Liver (tissue), 9 donors: ENCODE results near the gene CBX6. TPM values are rescaled to one million over a fixed set of nuclear protein-coding genes. Genes with fewer than 3 reads are reported as not detected.

ENCODE experiments used
- DNase-seq: peaks from one replicate; pipeline ENCODE4 v3.0.0-alpha.2; 2017; ENCODE audit warnings: low spot score
- H3K27ac ChIP-seq, 2 donors: one replicate each; pipeline ENCODE4 v1.7.0; 2013; ENCODE audit warnings: inconsistent platforms in 2 of 2, low read length in 2 of 2, control low read depth in 1 of 2, low read depth in 1 of 2, mild to moderate bottlenecking in 1 of 2
- H3K27me3 ChIP-seq, 4 donors: one replicate each; pipeline versions ENCODE4 v1.6.1 to v1.7.0; 2013; ENCODE audit warnings: low read length in 3 of 4, inconsistent platforms in 1 of 4, mild to moderate bottlenecking in 1 of 4, moderate library complexity in 1 of 4; ENCODE audit not compliant: control insufficient read depth in 4 of 4, insufficient read depth in 4 of 4
- H3K36me3 ChIP-seq, 4 donors: one replicate each; pipeline versions ENCODE4 v1.6.1 to v1.7.0; 2013; ENCODE audit warnings: low read length in 3 of 4, mild to moderate bottlenecking in 3 of 4, low read depth in 1 of 4, moderate library complexity in 1 of 4; ENCODE audit not compliant: control insufficient read depth in 4 of 4, insufficient read depth in 3 of 4
- H3K4me1 ChIP-seq, 4 donors: one replicate each; pipeline versions ENCODE4 v1.6.1 to v1.7.0; 2013; ENCODE audit warnings: low read length in 3 of 4, mild to moderate bottlenecking in 3 of 4, moderate library complexity in 1 of 4; ENCODE audit not compliant: control insufficient read depth in 4 of 4, insufficient read depth in 4 of 4
- H3K4me3 ChIP-seq, 3 donors: one replicate each; pipeline versions ENCODE4 v1.6.1 to v1.7.0; 2013; ENCODE audit warnings: low read length in 3 of 3, control low read depth in 1 of 3, low read depth in 1 of 3, mild to moderate bottlenecking in 1 of 3
- H3K9ac ChIP-seq, 2 donors: one replicate each; pipeline ENCODE4 v1.7.0; 2013; ENCODE audit warnings: low read length in 2 of 2, mild to moderate bottlenecking in 2 of 2, moderate library complexity in 2 of 2, control low read depth in 1 of 2, low read depth in 1 of 2
- H3K9me3 ChIP-seq, 4 donors: one replicate each; pipeline versions ENCODE4 v1.6.1 to v1.7.0; 2013; ENCODE audit warnings: low read length in 3 of 4; ENCODE audit not compliant: control insufficient read depth in 4 of 4
- FOXA1 ChIP-seq: IDR thresholded peaks from 2 replicates; pipeline ENCODE4 v1.6.1; 2016; ENCODE audit warnings: antibody characterized with exemption
- GABPA ChIP-seq, 2 donors: IDR thresholded peaks in 1 of 2; conservative IDR thresholded peaks in 1 of 2; 2 replicates each; pipeline ENCODE4 v1.6.1; 2016; ENCODE audit warnings: antibody characterized with exemption in 2 of 2, mild to moderate bottlenecking in 1 of 2, moderate library complexity in 1 of 2
- HNF4A ChIP-seq, 2 donors: conservative IDR thresholded peaks; 2 replicates each; pipeline ENCODE4 v1.6.1; 2016; ENCODE audit warnings: antibody characterized with exemption in 2 of 2, mild to moderate bottlenecking in 2 of 2
- JUND ChIP-seq, 2 donors: IDR thresholded peaks; 2 replicates each; pipeline ENCODE4 v1.6.1; 2016; ENCODE audit warnings: antibody characterized with exemption in 2 of 2
- NR2F2 ChIP-seq: IDR thresholded peaks from 2 replicates; pipeline ENCODE4 v1.6.1; 2016; ENCODE audit warnings: antibody characterized with exemption
- SP1 ChIP-seq: IDR thresholded peaks from 2 replicates; pipeline ENCODE4 v1.6.1; 2018; ENCODE audit warnings: antibody characterized with exemption, mild to moderate bottlenecking
- TAF1 ChIP-seq: conservative IDR thresholded peaks from 2 replicates; pipeline ENCODE4 v1.6.1; 2016; ENCODE audit warnings: antibody characterized with exemption, mild to moderate bottlenecking
- YY1 ChIP-seq: IDR thresholded peaks from 2 replicates; pipeline ENCODE4 v1.6.1; 2016; ENCODE audit warnings: antibody characterized with exemption, mild to moderate bottlenecking
- WGBS: extraction: QIAGEN DNeasy Blood & Tissue Kit; methylation state at CpG from one replicate; pipeline ENCODE4 v1.1.7; 2013; 5-methylcytosine and 5-hydroxymethylcytosine counted together
- polyA plus RNA-seq, 2 donors: library from polyadenylated mRNA; stranded (reverse) in 1 of 2; unstranded in 1 of 2; fragments of 200-250 nt in 1 of 2; fragments of >200 nt in 1 of 2; fragmentation: Nextera tagmentation in 1 of 2; extraction: Ambion mirVana in 1 of 2; gene quantifications; one replicate each; pipeline versions ENCODE4 v1.2.1 to v1.2.3, GENCODE V29; 2013 to 2015
- total RNA-seq, 2 donors: library from RNA; depleted of rRNA; stranded (reverse); fragments of >200 nt; gene quantifications; one replicate each; pipeline ENCODE4 v1.2.3, GENCODE V29; 2014
- TF ChIP-seq, protein P1 (sequence below): fragments of 150-350 bp; IDR thresholded peaks from 2 replicates; pipeline ENCODE4 v1.5.1; 2017; ENCODE audit warnings: improper control_type of control experiment, low read depth, low read length; ENCODE audit not compliant: missing input control
- TF ChIP-seq, protein P2 (sequence below): IDR thresholded peaks from 2 replicates; pipeline ENCODE4 v1.6.1; 2016; ENCODE audit warnings: antibody characterized with exemption, mild to moderate bottlenecking
- TF ChIP-seq, protein P3 (sequence below): IDR thresholded peaks from 2 replicates; pipeline ENCODE4 v1.6.1; 2016; ENCODE audit warnings: antibody characterized with exemption
- TF ChIP-seq, protein P4 (sequence below): IDR thresholded peaks from 2 replicates; pipeline ENCODE4 v1.6.1; 2016; ENCODE audit warnings: antibody characterized with exemption
- donor health status: healthy.
- donor health status: healthy.
- donor health status: healthy.
- donor health status: healthy.
- donor health status: healthy.

Gene CBX6
- total and polyA plus RNA-seq, 4 donors, result 7.3 to 11.0 (median 10.2) TPM

DNA sequence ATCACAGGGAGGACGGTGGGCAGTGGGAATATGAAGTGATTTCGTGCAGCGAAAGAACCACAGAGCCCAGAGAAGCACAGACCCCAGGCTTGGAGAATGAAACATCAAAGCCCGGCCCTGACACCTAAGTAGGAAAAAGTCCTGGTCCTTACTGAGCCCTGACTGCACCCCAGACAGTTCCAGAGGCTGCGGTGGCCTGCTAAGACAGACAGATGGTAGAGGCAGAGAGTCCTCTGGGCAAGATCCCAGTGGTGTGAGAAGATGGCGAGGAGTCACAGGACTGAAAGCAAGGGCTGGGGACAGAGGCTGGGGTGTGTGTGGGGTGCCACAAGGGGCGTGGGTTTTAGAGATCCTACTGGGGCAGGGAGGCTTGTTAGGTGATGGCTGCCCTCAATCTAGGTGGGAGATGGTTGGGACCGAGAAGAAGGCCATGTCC lies 3.7 kb downstream of the CBX6 start (continued):
- TF ChIP-seq, protein P1, sequence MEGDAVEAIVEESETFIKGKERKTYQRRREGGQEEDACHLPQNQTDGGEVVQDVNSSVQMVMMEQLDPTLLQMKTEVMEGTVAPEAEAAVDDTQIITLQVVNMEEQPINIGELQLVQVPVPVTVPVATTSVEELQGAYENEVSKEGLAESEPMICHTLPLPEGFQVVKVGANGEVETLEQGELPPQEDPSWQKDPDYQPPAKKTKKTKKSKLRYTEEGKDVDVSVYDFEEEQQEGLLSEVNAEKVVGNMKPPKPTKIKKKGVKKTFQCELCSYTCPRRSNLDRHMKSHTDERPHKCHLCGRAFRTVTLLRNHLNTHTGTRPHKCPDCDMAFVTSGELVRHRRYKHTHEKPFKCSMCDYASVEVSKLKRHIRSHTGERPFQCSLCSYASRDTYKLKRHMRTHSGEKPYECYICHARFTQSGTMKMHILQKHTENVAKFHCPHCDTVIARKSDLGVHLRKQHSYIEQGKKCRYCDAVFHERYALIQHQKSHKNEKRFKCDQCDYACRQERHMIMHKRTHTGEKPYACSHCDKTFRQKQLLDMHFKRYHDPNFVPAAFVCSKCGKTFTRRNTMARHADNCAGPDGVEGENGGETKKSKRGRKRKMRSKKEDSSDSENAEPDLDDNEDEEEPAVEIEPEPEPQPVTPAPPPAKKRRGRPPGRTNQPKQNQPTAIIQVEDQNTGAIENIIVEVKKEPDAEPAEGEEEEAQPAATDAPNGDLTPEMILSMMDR, result no peak
- TF ChIP-seq GABPA (IDR thresholded peaks at IDR 0.05 in 1 of 2, conservative IDR thresholded peaks at IDR 0.05 in 1 of 2) (no peak), SP1 (no peak), TAF1 (no peak)
- TF ChIP-seq, protein P2, sequence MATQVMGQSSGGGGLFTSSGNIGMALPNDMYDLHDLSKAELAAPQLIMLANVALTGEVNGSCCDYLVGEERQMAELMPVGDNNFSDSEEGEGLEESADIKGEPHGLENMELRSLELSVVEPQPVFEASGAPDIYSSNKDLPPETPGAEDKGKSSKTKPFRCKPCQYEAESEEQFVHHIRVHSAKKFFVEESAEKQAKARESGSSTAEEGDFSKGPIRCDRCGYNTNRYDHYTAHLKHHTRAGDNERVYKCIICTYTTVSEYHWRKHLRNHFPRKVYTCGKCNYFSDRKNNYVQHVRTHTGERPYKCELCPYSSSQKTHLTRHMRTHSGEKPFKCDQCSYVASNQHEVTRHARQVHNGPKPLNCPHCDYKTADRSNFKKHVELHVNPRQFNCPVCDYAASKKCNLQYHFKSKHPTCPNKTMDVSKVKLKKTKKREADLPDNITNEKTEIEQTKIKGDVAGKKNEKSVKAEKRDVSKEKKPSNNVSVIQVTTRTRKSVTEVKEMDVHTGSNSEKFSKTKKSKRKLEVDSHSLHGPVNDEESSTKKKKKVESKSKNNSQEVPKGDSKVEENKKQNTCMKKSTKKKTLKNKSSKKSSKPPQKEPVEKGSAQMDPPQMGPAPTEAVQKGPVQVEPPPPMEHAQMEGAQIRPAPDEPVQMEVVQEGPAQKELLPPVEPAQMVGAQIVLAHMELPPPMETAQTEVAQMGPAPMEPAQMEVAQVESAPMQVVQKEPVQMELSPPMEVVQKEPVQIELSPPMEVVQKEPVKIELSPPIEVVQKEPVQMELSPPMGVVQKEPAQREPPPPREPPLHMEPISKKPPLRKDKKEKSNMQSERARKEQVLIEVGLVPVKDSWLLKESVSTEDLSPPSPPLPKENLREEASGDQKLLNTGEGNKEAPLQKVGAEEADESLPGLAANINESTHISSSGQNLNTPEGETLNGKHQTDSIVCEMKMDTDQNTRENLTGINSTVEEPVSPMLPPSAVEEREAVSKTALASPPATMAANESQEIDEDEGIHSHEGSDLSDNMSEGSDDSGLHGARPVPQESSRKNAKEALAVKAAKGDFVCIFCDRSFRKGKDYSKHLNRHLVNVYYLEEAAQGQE, result no peak
- TF ChIP-seq, protein P3, sequence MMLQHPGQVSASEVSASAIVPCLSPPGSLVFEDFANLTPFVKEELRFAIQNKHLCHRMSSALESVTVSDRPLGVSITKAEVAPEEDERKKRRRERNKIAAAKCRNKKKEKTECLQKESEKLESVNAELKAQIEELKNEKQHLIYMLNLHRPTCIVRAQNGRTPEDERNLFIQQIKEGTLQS, result no peak

DNA sequence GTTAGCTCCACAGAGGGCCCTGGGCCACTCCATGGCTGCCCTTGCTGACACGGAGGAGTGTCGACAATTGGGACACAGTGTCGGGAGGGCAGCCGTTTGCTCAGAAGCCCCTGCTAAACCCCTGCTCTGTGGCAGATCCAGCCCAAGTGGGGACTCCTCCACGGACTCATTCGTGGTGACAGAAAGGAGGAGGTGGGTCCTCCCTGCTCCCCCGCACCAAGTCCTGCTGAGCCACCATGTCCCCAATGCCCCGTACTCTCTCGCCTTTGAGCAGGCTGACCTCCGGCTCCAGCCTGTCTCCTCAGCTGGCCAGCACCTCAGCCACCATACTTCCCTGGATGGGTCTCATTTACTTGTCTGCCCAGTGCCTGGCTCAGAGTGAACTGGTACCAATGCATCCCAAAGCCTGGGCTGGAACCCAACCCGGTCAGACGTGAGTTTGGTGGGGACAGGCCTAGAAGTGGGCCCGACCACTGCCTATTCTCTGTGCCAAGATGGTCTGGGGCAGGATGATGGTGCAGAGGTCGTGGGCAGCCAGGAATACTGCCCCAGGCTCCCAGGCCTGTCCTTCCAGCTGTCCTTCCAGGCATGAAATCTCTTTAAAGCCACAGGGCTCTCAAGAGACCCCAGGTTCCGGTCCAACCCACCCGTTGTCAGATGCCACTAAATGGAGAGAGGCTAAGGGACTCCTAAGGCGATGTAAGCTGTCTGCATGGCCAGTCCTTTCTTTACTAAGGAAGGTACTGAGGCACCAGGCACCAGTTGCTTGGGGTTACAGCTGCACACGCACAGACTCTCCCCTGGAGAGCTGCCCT lies 4.3 kb downstream of the CBX6 start:
- H3K9ac ChIP-seq, result no peak overlapping the region
- no peaks in the 10 kb centered on the region for H3K27me3 ChIP-seq
- peaks cover 2 to 10% (median 7%) of the 10 kb centered on the region in 4 donors for H3K4me1 ChIP-seq
- H3K4me3 ChIP-seq, result no peak overlapping the region
- no peaks in the 10 kb centered on the region for H3K9me3 ChIP-seq
- peaks cover 0 to 7% (median 0%) of the 10 kb centered on the region in 4 donors for H3K36me3 ChIP-seq
- no peak for DNase-seq
- no peak overlapping the region for H3K27ac ChIP-seq
- 95% methylated on average over 18 of the region's 18 CpGs for WGBS
- TF ChIP-seq FOXA1, result no peak
- TF ChIP-seq, protein P2, result no peak
- TF ChIP-seq, protein P4, sequence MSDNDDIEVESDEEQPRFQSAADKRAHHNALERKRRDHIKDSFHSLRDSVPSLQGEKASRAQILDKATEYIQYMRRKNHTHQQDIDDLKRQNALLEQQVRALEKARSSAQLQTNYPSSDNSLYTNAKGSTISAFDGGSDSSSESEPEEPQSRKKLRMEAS, result no peak
- TF ChIP-seq JUND (IDR thresholded peaks at IDR 0.05), result no peak
- no peak for TF ChIP-seq NR2F2
- no peak for TF ChIP-seq TAF1
- TF ChIP-seq HNF4A (conservative IDR thresholded peaks at IDR 0.05), result no peak
- TF ChIP-seq YY1, result no peak
